K562 (cell line): ENCODE results near the gene ZNF23. TPM values are rescaled to one million over a fixed set of nuclear protein-coding genes. Genes with fewer than 3 reads are reported as not detected.

Source experiments
- ATAC-seq: fragments of 200-7000 bp; cut with Tn5 transposase; 3 replicates; pipeline ENCODE4 v1.9.1; 2020; ENCODE audit warnings: moderate library complexity
- BruUV-seq: library from RNA; stranded (reverse); fragments of 400-500 nt; replicated peaks from 2 replicates; lab custom pipeline; 2021; lab: Mats Ljungman, UMichigan
- CTCF ChIA-PET: fragments of 300-600 bp; formaldehyde crosslinking; extraction: SDS; loops from one replicate; lab custom pipeline; 2021; ENCODE audit warnings: low intra/inter-chr PET ratio; lab: Yijun Ruan, JAX
- POLR2A ChIA-PET: fragments of 300-600, 350-650 bp; sonication (Branson Sonifier 250); formaldehyde crosslinking; extraction: SDS; loops from one replicate; lab custom pipeline; 2021; ENCODE audit warnings: antibody characterized with exemption, inconsistent platforms; lab: Yijun Ruan, JAX
- DNase-seq, 4 experiments: peaks; one replicate each; pipeline versions ENCODE4 v3.0.0 to v3.0.0-alpha.2; 2011 to 2018; ENCODE audit warnings: low spot score in 3 of 4, mixed read lengths in 3 of 4; ENCODE audit errors: extremely low read depth in 1 of 4
- FAIRE-seq: peaks from 2 replicates; lab custom pipeline; 2011; peaks lifted over from hg19 to GRCh38; lab: Jason Lieb, UNC
- H2AFZ ChIP-seq: 2 replicates; pipeline ENCODE4 v1.6.0; 2011; ENCODE audit warnings: low read depth, low read length, control low read depth, inconsistent platforms
- H3K27ac ChIP-seq: fragments of 200-600 bp; 3 replicates; pipeline ENCODE4 v1.8.0; 2011; ENCODE audit warnings: low read depth, mild to moderate bottlenecking, control low read depth, inconsistent platforms, low read length, moderate library complexity, mixed read lengths; ENCODE audit errors: extremely low read depth
- H3K27me3 ChIP-seq, 2 experiments: fragments of 300-600 bp in 1 of 2; 2 replicates in 1 of 2; 3 replicates in 1 of 2; pipeline versions ENCODE4 v1.6.0 to v1.8.0; 2011; ENCODE audit warnings: inconsistent platforms in 2 of 2, low read length in 2 of 2, mild to moderate bottlenecking in 1 of 2, mixed read lengths in 1 of 2, moderate library complexity in 1 of 2; ENCODE audit not compliant: control insufficient read depth in 2 of 2, insufficient read depth in 2 of 2
- H3K36me3 ChIP-seq: fragments of 300-600 bp; 3 replicates; pipeline ENCODE4 v1.8.0; 2011; ENCODE audit warnings: mild to moderate bottlenecking, low read length, inconsistent platforms; ENCODE audit not compliant: control insufficient read depth, insufficient read depth
- H3K4me1 ChIP-seq, 2 experiments: fragments of 200-600 bp in 1 of 2; replicated peaks in 1 of 2; 2 replicates in 1 of 2; 3 replicates in 1 of 2; pipeline versions ENCODE4 v1.5.1 to v1.8.0; 2011; ENCODE audit warnings: inconsistent platforms in 2 of 2, low read length in 2 of 2, mild to moderate bottlenecking in 1 of 2, mixed read lengths in 1 of 2, moderate library complexity in 1 of 2; ENCODE audit not compliant: control insufficient read depth in 2 of 2, insufficient read depth in 2 of 2
- H3K4me2 ChIP-seq: 2 replicates; pipeline ENCODE4 v1.6.1; 2011; ENCODE audit warnings: low read length, control low read depth, inconsistent platforms, mixed read lengths; ENCODE audit not compliant: insufficient read depth
- H3K4me3 ChIP-seq: fragments of 200-600 bp; sonication (generic), shearing (Covaris generic); 2 replicates; pipeline ENCODE4 v1.5.1; 2016; ENCODE audit warnings: control low read depth, inconsistent platforms
- H3K79me2 ChIP-seq: fragments of 200-600 bp; 3 replicates; pipeline ENCODE4 v1.8.0; 2011; ENCODE audit warnings: low read length, inconsistent platforms; ENCODE audit not compliant: control insufficient read depth, insufficient read depth
- H3K9ac ChIP-seq, 2 experiments: 2 replicates each; pipeline versions ENCODE4 v1.6.0 to v1.6.1; 2011; ENCODE audit warnings: low read depth in 2 of 2, low read length in 2 of 2, control low read depth in 1 of 2, inconsistent platforms in 1 of 2, mild to moderate bottlenecking in 1 of 2, mixed read lengths in 1 of 2; ENCODE audit not compliant: insufficient read depth in 1 of 2
- H3K9me1 ChIP-seq: one replicate; pipeline ENCODE4 v1.6.0; 2011; ENCODE audit warnings: inconsistent platforms, mild to moderate bottlenecking, low read length, moderate library complexity; ENCODE audit not compliant: control insufficient read depth, insufficient read depth
- H3K9me3 ChIP-seq: replicated peaks from 2 replicates; pipeline ENCODE4 v1.5.1; 2011; ENCODE audit warnings: low read depth, low read length, inconsistent platforms; ENCODE audit not compliant: control insufficient read depth, insufficient read depth
- H4K20me1 ChIP-seq: replicated peaks from 2 replicates; pipeline ENCODE4 v1.6.1; 2011; ENCODE audit warnings: low read length, inconsistent platforms, mixed read lengths; ENCODE audit not compliant: control insufficient read depth, insufficient read depth
- CLOCK ChIP-seq: fragments of 250-450 bp; sonication (Bioruptor Pico); IDR thresholded peaks from 2 replicates; pipeline ENCODE4 v1.4.0; 2020; ENCODE audit warnings: mild to moderate bottlenecking, moderate library complexity, borderline replicate concordance
- EHMT2 ChIP-seq: fragments of 450-650 bp; IDR thresholded peaks from 2 replicates; pipeline ENCODE4 v1.6.1; 2018; ENCODE audit warnings: antibody characterized with exemption
- FOXA1 ChIP-seq: fragments of 450-650 bp; IDR thresholded peaks from 2 replicates; pipeline ENCODE4 v1.6.1; 2016; ENCODE audit warnings: mild to moderate bottlenecking, borderline replicate concordance
- HDAC1 ChIP-seq, 2 experiments: fragments of 450-650 bp; IDR thresholded peaks; 2 replicates each; pipeline ENCODE4 v1.6.1; 2016 to 2017; ENCODE audit warnings: inconsistent platforms in 1 of 2, mild to moderate bottlenecking in 1 of 2, moderate library complexity in 1 of 2
- MEF2D ChIP-seq: conservative IDR thresholded peaks from 2 replicates; pipeline ENCODE4 v1.6.1; 2016; ENCODE audit warnings: low read depth, missing genetic modification characterization, missing compliant biosample characterization
- MTA3 ChIP-seq: fragments of 450-650 bp; formaldehyde crosslinking; IDR thresholded peaks from 2 replicates; pipeline ENCODE4 v1.6.1; 2017; ENCODE audit warnings: mild to moderate bottlenecking, borderline replicate concordance
- MYBL2 ChIP-seq, 2 experiments: fragments of 450-650 bp in 1 of 2; sonication (generic) in 1 of 2; formaldehyde crosslinking in 1 of 2; IDR thresholded peaks; 2 replicates each; pipeline versions ENCODE4 v1.6.1 to v1.8.1; 2017 to 2022; ENCODE audit warnings: borderline replicate concordance in 1 of 2, inconsistent platforms in 1 of 2, low read depth in 1 of 2, mild to moderate bottlenecking in 1 of 2, missing genetic modification reagents in 1 of 2, moderate library complexity in 1 of 2
- NCOA4 ChIP-seq: fragments of 450-650 bp; IDR thresholded peaks from 2 replicates; pipeline ENCODE4 v1.6.1; 2018; ENCODE audit warnings: mild to moderate bottlenecking; ENCODE audit not compliant: partially characterized antibody
- ZBTB33 ChIP-seq: sonication (generic); formaldehyde crosslinking; IDR thresholded peaks from 2 replicates; pipeline ENCODE4 v1.8.1; 2023; ENCODE audit warnings: mild to moderate bottlenecking, missing genetic modification reagents
- ZFP1 ChIP-seq: fragments of 450-650 bp; formaldehyde crosslinking; IDR thresholded peaks from 2 replicates; pipeline ENCODE4 v1.4.0; 2020; ENCODE audit warnings: mild to moderate bottlenecking, mixed read lengths
- ZNF133 ChIP-seq: fragments of 250-450 bp; sonication (Bioruptor Pico); IDR thresholded peaks from 2 replicates; pipeline ENCODE4 v1.4.0; 2020; ENCODE audit warnings: mild to moderate bottlenecking
- ZNF174 ChIP-seq: fragments of 250-450 bp; sonication (Bioruptor Pico); IDR thresholded peaks from 2 replicates; pipeline ENCODE4 v1.4.0; 2020; ENCODE audit warnings: mild to moderate bottlenecking
- ZNF212 ChIP-seq: fragments of 450-650 bp; formaldehyde crosslinking; IDR thresholded peaks from 2 replicates; pipeline ENCODE4 v1.4.0; 2020; ENCODE audit warnings: mild to moderate bottlenecking
- ZNF507 ChIP-seq: conservative IDR thresholded peaks from 2 replicates; pipeline ENCODE4 v1.6.1; 2017; ENCODE audit warnings: missing genetic modification characterization, missing compliant biosample characterization
- ZNF764 ChIP-seq: fragments of 250-450 bp; sonication (Bioruptor Pico); IDR thresholded peaks from 2 replicates; pipeline ENCODE4 v1.4.0; 2020; ENCODE audit warnings: low read depth, mild to moderate bottlenecking, moderate library complexity
- WGBS: fragments of 100-300 bp; shearing (Covaris generic); methylation state at CpG from one replicate; pipeline ENCODE4 v1.1.6; 2016; ENCODE audit warnings: low coverage, mixed read lengths; ENCODE audit not compliant: insufficient coverage; ENCODE audit errors: missing lambda C conversion rate; 5-methylcytosine and 5-hydroxymethylcytosine counted together
- in situ Hi-C: fragments of 300-500 bp; cut with MboI; formaldehyde crosslinking; loops from 4 replicates; pipeline ENCODE4 v1.15.0; 2018; ENCODE audit warnings: inconsistent platforms, mixed read lengths
- intact Hi-C: fragments of 100-400 bp; cut with micrococcal nuclease; formaldehyde crosslinking; loops from 2 replicates; pipeline ENCODE4 v1.14.2; 2022
- polyA plus RNA-seq, 8 experiments: library from polyadenylated mRNA; depleted of rRNA in 4 of 8; stranded (reverse) in 5 of 8; unstranded in 3 of 8; fragments of >200 nt; fragmentation: Nextera tagmentation in 2 of 8; fragmentation: Illumina TruSeq in 1 of 8; extraction: Ambion mirVana in 2 of 8; extraction: Trizol in 1 of 8; gene quantifications; 2 replicates each; pipeline versions ENCODE4 v1.2.1 to v1.2.3, GENCODE V29; 2011 to 2014; ENCODE audit warnings: inconsistent platforms in 1 of 8, missing spikeins in 1 of 8
- total RNA-seq, 7 experiments: library from RNA; depleted of rRNA in 6 of 7; stranded (reverse); fragments of >200 nt in 6 of 7; fragmentation: Illumina TruSeq in 2 of 7; extraction: Trizol in 2 of 7; gene quantifications; 2 replicates each; pipeline versions ENCODE4 v1.2.1 to v1.2.3, GENCODE V29; 2011 to 2021; ENCODE audit warnings: low replicate concordance in 1 of 7
- TF ChIP-seq, protein P1 (sequence below): fragments of 450-650 bp; IDR thresholded peaks from 2 replicates; pipeline ENCODE4 v1.6.1; 2016; ENCODE audit warnings: missing biosample characterization, missing genetic modification characterization

ZNF23 gene
- total and polyA plus RNA-seq, 9 of the 15 experiments (the other 6 are each of a cell fraction or from before 2014, with no cell fraction given): 4.7 to 13.4 (median 11.2) TPM

DNA sequence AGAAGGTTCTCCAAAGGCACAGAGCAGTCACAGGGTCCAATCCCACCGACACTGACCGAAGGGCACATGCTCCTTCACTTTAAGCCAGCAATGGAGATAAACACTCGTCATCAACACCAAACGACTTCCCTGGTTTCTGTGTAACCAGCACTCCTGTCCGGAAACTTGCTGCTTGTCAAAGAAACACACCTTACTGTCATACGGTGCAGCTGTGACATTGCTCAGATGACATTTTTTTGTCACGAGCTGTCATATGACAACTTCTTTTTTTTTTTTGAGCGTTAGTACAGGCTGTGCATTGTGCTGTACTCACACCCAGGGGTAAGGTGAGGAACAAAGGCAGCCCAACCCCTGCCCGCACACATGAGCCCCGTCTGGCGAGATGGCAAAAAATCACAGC is 59.4 kb downstream of the ZNF23 start:
- BruUV-seq: no TSS peak
- Histone ChIP-seq H3K36me3 (no peaks in the 10 kb centered on the region), H3K9me3 (no peaks in the 10 kb centered on the region; the same call in 1 of the 2 replicates), H3K9ac (no peak overlapping the region), H3K27ac (no peak overlapping the region), H3K27me3 (peaks cover 20 to 48% of the 10 kb centered on the region in 2 experiments; a peak in 4 of 5 replicates), H3K4me2 (no peak overlapping the region), H2AFZ (no peak overlapping the region), H3K4me1 (no peaks in the 10 kb centered on the region), H3K9me1 (no peaks in the 10 kb centered on the region), H4K20me1 (no peaks in the 10 kb centered on the region), H3K79me2 (no peaks in the 10 kb centered on the region), H3K4me3 (no peak overlapping the region)
- CTCF ChIA-PET: interaction anchor here (0.7 kb wide), 1 partner anchor 91 kb away, joined by 3 read pairs; no protein-coding TSS in a partner anchor
- intact Hi-C loops (no loop called here), in situ Hi-C loops (no loop called here)
- TF ChIP-seq ZBTB33 (CRISPR knock-in tag) (no peak), HDAC1 (IDR thresholded peaks at IDR 0.05) (no peak), MYBL2 (IDR thresholded peaks at IDR 0.05; ENCODE audit: low read depth) (no peak), MYBL2 (CRISPR knock-in tag; IDR thresholded peaks at IDR 0.05; ENCODE audit: borderline replicate concordance) (no peak), ZFP1 (CRISPR knock-in tag) (no peak), MTA3 (no peak), FOXA1 (no peak), CLOCK (CRISPR knock-in tag) (no peak), ZNF174 (CRISPR knock-in tag) (no peak), MEF2D (no peak), EHMT2 (no peak), ZNF764 (CRISPR knock-in tag) (no peak), NCOA4 (no peak), ZNF212 (no peak), ZNF507 (tag) (no peak), ZNF133 (CRISPR knock-in tag) (no peak)
- TF ChIP-seq, protein P1, sequence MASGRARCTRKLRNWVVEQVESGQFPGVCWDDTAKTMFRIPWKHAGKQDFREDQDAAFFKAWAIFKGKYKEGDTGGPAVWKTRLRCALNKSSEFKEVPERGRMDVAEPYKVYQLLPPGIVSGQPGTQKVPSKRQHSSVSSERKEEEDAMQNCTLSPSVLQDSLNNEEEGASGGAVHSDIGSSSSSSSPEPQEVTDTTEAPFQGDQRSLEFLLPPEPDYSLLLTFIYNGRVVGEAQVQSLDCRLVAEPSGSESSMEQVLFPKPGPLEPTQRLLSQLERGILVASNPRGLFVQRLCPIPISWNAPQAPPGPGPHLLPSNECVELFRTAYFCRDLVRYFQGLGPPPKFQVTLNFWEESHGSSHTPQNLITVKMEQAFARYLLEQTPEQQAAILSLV (tag): no peak
- ATAC-seq (no peak), DNase-seq (no peak), FAIRE-seq (no peak)
- under 1% methylated on average over 11 of the region's 11 CpGs for WGBS
- POLR2A ChIA-PET: no interaction called here
